Stimulated activated naive B cell treated with anti-CD40 and anti-IgM and Interleukin-4, amounts not matched to agents 10 μg/mL and 1 μg/mL and 100 μg/mL, for 72 hours (primary cell): ENCODE data around the gene SIX2.
"Not testable (repeated sequence)": the region's sequence is repeated elsewhere in the genome, so short reads cannot be mapped to it uniquely, and the experiment has no call there.

Experiments
- ATAC-seq, 2 donors: fragments of 150-1000 bp; cut with Tn5 transposase; replicated peaks; 2 replicates each; pipeline ENCODE4 v1.10.0; 2021; ENCODE audit warnings: moderate library complexity in 1 of 2
- DNase-seq: peaks from one replicate; pipeline ENCODE4 v3.0.0; 2021
- H3K27ac Mint-ChIP-seq: one replicate; pipeline ENCODE4 v1.8.0; 2022; ENCODE audit warnings: mild to moderate bottlenecking, mixed read lengths
- H3K27me3 Mint-ChIP-seq, 2 donors: one replicate each; pipeline ENCODE4 v1.8.0; 2022; ENCODE audit warnings: mixed read lengths in 2 of 2
- H3K36me3 Mint-ChIP-seq, 2 donors: one replicate each; pipeline ENCODE4 v1.8.0; 2022; ENCODE audit warnings: mixed read lengths in 2 of 2, mild to moderate bottlenecking in 1 of 2
- H3K4me1 Mint-ChIP-seq, 2 donors: one replicate each; pipeline ENCODE4 v1.8.0; 2022; ENCODE audit warnings: mixed read lengths in 2 of 2, mild to moderate bottlenecking in 1 of 2
- H3K4me3 Mint-ChIP-seq, 2 donors: one replicate each; pipeline ENCODE4 v1.8.0; 2022; ENCODE audit warnings: mild to moderate bottlenecking in 2 of 2, mixed read lengths in 2 of 2, moderate library complexity in 1 of 2
- H3K9me3 Mint-ChIP-seq, 2 donors: one replicate each; pipeline ENCODE4 v1.8.0; 2022; ENCODE audit warnings: mixed read lengths in 2 of 2, mild to moderate bottlenecking in 1 of 2

The SIX2 gene

GRCh38 chr2:45009303-45009927, at the start of gene SIX2:
SIX2 (minus strand) TSS chr2:45009452; CDS start chr2:45009110, 342 bp downstream.
- ATAC-seq (peak in 1 of 2 donors; percentile 18), DNase-seq (no peak)
- peaks cover 42 to 79% of the 10 kb centered on the region in 2 donors for H3K4me1 Mint-ChIP-seq
- no peaks in the 10 kb centered on the region for H3K9me3 Mint-ChIP-seq
- H3K36me3 Mint-ChIP-seq = no peaks in the 10 kb centered on the region
- peaks cover 72 to 93% of the 10 kb centered on the region in 2 donors for H3K27me3 Mint-ChIP-seq
- H3K27ac Mint-ChIP-seq = peak within 1 kb of the TSS; percentile 90
- peak within 1 kb of the TSS; percentile 84 to 88 for H3K4me3 Mint-ChIP-seq

GRCh38 chr2:45055162-45055605, 45.9 kb upstream of the SIX2 start:
- peaks cover 0 to 5% of the 10 kb centered on the region in 2 donors for H3K9me3 Mint-ChIP-seq
- no peak overlapping the region for H3K4me3 Mint-ChIP-seq
- H3K36me3 Mint-ChIP-seq = no peaks in the 10 kb centered on the region
- no peak for DNase-seq
- peaks cover 23 to 32% of the 10 kb centered on the region in 2 donors for H3K27me3 Mint-ChIP-seq
- H3K4me1 Mint-ChIP-seq = no peaks in the 10 kb centered on the region
- H3K27ac Mint-ChIP-seq = no peak overlapping the region
- no peak for ATAC-seq

DNA sequence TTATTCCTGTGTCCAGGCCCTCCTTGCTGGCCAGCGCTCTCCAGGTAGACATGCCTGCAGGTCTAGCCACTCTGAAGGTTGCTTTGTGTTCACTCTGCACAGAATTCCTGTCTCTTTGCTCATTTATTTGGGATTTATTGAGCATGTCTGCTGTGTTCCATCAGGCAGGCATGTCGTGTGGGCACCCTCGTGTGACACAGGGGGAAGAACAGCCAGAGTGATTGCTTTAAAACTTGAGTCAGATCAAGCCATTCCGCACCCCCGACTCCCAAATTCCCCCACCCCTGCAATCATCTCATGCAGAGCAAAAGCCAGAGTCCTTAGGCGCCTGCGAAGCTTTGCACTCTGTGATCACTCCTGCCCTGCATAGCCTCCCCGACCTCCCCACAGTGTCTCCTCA, 44.7 kb upstream of the SIX2 start:
- H3K4me1 Mint-ChIP-seq = no peaks in the 10 kb centered on the region
- peaks cover 0 to 5% of the 10 kb centered on the region in 2 donors for H3K9me3 Mint-ChIP-seq
- H3K27me3 Mint-ChIP-seq = peaks cover 23 to 29% of the 10 kb centered on the region in 2 donors
- no peak overlapping the region for H3K27ac Mint-ChIP-seq
- ATAC-seq (no peak), DNase-seq (no peak)
- no peak overlapping the region for H3K4me3 Mint-ChIP-seq
- H3K36me3 Mint-ChIP-seq = no peaks in the 10 kb centered on the region

DNA sequence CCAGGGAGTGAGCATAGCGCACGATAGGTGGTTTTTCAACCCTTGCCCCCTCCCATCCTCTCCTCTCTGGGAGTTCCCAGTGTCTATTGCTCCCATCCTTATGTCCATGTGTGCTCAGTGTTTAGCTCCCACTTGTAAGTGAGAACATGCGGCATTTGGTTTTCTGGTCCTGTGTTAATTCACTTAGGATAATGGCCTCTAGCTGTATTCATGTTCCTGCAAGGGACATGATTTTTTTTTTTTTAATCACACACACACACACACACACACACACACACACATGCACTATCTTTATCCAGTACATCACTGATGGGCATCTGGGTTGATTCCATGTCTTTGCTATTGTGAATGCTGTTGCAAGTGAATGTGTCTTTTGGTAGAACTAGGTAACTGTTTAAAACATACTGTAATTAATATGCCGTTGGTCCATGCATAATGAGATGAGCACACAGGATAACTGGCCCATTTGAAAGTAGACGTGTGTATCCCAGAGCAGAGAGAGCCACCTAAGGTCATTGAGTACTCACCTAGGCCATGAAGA, 43.2 kb upstream of the SIX2 start:
- no peak overlapping the region for H3K27ac Mint-ChIP-seq
- peaks cover 17 to 19% of the 10 kb centered on the region in 2 donors for H3K27me3 Mint-ChIP-seq
- H3K36me3 Mint-ChIP-seq = no peaks in the 10 kb centered on the region
- H3K4me3 Mint-ChIP-seq = no peak overlapping the region
- no peaks in the 10 kb centered on the region for H3K9me3 Mint-ChIP-seq
- H3K4me1 Mint-ChIP-seq = no peaks in the 10 kb centered on the region
- DNase-seq (no peak), ATAC-seq (no peak)

DNA sequence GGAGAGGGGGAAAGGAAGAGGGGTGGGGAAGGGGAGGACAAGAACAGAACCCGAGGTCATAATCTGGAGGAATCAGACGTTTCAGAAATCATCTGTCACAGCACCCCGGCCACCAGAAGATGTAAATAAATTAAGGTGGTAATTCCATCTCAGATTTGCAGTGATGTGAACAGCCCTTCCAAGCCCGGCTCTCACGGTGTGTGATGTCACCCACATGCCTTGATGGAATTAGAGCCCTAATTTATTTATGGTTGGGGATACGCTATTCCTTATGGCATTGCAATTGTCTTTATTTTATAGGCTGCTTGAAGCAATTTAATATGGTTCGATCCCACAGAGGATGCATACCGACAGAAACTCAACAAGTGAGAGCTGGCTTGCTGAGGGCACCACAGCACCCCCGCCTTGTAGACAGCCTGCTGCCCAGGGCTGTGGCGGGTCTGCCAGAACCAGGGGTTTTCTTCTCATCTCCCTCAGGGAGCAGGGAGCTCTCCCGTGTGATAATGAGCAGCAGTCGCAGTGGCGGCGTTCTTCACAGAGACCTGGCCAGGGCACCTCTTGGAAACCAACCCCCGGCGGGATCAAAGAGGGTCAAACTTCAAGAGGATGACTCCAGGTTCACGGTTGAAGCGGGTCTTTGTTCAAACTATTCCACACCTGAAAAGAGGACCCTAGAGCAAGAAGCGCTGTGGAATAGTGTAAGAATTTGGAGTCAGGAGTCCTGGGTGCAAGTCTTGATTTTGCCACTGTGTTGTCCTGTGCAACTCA, 40.5 kb upstream of the SIX2 start:
- Mint-ChIP-seq H3K4me1 (no peaks in the 10 kb centered on the region), H3K36me3 (no peaks in the 10 kb centered on the region), H3K4me3 (no peak overlapping the region), H3K9me3 (no peaks in the 10 kb centered on the region), H3K27me3 (peaks cover 13 to 22% of the 10 kb centered on the region in 2 donors), H3K27ac (no peak overlapping the region)
- DNase-seq (no peak), ATAC-seq (no peak)

DNA sequence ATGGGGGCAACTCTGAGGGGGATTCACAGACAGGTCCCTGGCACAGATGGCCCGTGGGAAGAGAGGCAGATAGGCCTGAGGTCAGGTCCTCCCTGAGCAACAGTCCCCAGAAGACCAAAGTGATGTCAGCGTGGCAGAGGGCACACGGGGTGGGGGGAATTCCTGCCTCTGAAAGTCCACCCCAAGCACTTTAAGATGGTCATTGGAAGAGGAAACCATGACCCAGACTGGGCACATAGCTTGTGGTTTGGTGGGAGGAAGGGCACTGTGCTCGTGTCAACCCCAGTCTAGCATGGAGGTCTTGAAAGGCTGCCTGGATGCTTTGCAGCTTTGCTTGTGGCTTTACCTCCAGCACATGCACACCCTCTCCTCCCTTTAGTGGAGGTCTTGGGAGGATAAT, 38.0 kb upstream of the SIX2 start:
- no peaks in the 10 kb centered on the region for H3K9me3 Mint-ChIP-seq
- ATAC-seq (no peak), DNase-seq (no peak)
- no peaks in the 10 kb centered on the region for H3K36me3 Mint-ChIP-seq
- no peak overlapping the region for H3K27ac Mint-ChIP-seq
- no peaks in the 10 kb centered on the region for H3K4me1 Mint-ChIP-seq
- H3K27me3 Mint-ChIP-seq = peaks cover 9 to 23% of the 10 kb centered on the region in 2 donors
- no peak overlapping the region for H3K4me3 Mint-ChIP-seq

GRCh38 chr2:45046786-45047185, 37.5 kb upstream of the SIX2 start:
- DNase-seq (no peak), ATAC-seq (no peak)
- Mint-ChIP-seq H3K9me3 (no peaks in the 10 kb centered on the region), H3K4me3 (no peak overlapping the region), H3K27me3 (peaks cover 11 to 23% of the 10 kb centered on the region in 2 donors), H3K4me1 (no peaks in the 10 kb centered on the region), H3K36me3 (no peaks in the 10 kb centered on the region), H3K27ac (no peak overlapping the region)

DNA sequence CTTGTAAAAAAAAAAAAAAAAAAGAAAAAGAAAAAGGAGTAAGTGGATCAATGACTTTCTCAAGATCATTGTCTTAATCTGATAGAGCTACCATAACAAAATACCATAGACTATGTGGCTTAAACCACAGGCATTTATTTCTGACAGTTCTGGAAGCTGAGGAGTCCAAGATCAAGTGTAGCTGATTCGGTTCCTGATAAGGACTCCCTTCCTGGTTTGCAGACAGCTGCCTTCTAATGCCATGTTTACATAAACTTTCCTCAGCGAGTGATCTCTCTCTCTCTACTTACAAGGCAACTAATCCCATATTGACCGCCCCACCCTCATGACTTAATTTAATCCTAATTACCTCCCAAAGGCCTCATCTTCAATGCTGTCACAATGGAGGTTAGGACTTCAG, 36.5 kb upstream of the SIX2 start:
- Mint-ChIP-seq H3K4me1 (no peaks in the 10 kb centered on the region), H3K9me3 (no peaks in the 10 kb centered on the region), H3K4me3 (no peak overlapping the region), H3K27ac (no peak overlapping the region), H3K36me3 (no peaks in the 10 kb centered on the region), H3K27me3 (peaks cover 11 to 23% of the 10 kb centered on the region in 2 donors)
- no peak for ATAC-seq
- DNase-seq = no peak

DNA sequence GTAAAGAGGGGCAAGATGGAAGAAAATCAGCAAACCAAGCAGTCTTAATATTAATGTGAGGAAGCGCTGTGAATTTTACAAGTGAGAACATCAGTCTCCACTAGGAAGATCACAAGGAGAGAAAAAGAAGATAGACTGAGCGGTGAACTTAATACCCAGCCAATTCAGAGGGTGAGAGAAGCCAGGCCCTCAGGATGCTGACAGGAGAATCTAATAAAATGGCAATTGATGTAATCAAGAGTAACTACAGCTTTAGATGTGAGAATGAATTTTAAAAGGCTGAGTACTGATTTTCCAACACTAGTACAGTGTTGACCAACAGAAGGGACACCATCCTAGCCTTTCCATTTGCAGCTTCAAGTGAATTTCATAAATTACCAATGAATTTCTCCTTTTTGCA, 35.7 kb upstream of the SIX2 start:
- no peak overlapping the region for H3K27ac Mint-ChIP-seq
- H3K4me3 Mint-ChIP-seq = no peak overlapping the region
- no peak for DNase-seq
- H3K27me3 Mint-ChIP-seq = peaks cover 11 to 23% of the 10 kb centered on the region in 2 donors
- no peaks in the 10 kb centered on the region for H3K36me3 Mint-ChIP-seq
- H3K4me1 Mint-ChIP-seq = no peaks in the 10 kb centered on the region
- ATAC-seq = no peak
- no peaks in the 10 kb centered on the region for H3K9me3 Mint-ChIP-seq

DNA sequence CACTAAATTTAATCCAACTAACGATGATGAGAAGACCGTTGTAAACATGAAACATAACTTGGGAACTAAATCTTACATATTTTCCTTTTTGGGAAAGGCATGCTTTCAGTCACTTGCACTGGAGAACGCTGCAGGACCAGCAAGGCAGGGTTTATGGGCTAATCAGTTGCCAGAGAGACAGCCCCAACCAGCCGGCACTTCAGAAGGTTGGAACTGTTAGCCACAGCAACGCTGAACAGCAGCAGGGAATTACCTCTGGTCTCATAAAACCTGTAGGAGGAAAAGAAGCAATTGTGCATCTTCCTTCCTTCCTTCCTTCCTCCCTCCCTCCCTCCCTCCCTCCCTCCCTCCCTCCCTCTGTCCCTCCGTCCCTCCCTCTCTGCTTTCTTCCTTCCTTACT, 33.9 kb upstream of the SIX2 start:
- Mint-ChIP-seq H3K27me3 (peaks cover 16 to 23% of the 10 kb centered on the region in 2 donors), H3K27ac (no peak overlapping the region), H3K36me3 (no peaks in the 10 kb centered on the region), H3K4me1 (no peaks in the 10 kb centered on the region), H3K9me3 (no peaks in the 10 kb centered on the region), H3K4me3 (no peak overlapping the region)
- no peak for ATAC-seq
- no peak for DNase-seq

GRCh38 chr2:45042401-45042800, 33.1 kb upstream of the SIX2 start:
- Mint-ChIP-seq H3K27ac (no peak overlapping the region), H3K9me3 (no peaks in the 10 kb centered on the region), H3K4me1 (no peaks in the 10 kb centered on the region), H3K27me3 (peaks cover 16 to 23% of the 10 kb centered on the region in 2 donors), H3K4me3 (no peak overlapping the region), H3K36me3 (no peaks in the 10 kb centered on the region)
- DNase-seq = no peak
- ATAC-seq = no peak

- Mint-ChIP-seq H3K36me3 (no peaks in the 10 kb centered on the region), H3K27me3 (peaks cover 16 to 18% of the 10 kb centered on the region in 2 donors), H3K27ac (no peak overlapping the region), H3K4me3 (no peak overlapping the region), H3K9me3 (no peaks in the 10 kb centered on the region), H3K4me1 (no peaks in the 10 kb centered on the region)
- no peak for ATAC-seq
- no peak for DNase-seq
Observed at GRCh38 chr2:45040786-45041185, 31.5 kb upstream of the SIX2 start.

DNA sequence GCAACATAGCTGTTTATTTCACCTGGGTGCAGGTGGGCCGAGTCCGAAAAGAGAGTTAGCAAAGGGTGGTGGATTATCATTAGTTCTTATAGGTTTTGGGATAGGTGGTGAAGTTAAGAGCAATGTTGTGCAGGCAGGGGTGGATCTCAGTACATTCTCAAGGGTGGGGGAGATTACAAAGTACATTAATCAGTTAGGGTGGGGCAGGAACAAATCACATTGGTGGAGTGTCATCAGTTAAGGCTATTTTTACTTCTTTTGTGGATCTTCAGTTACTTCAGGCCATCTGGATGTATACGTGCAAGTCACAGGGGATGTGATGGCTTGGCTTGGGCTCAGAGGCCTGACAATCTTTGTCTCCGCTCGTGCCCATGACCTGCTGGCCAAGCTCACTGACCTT, 30.6 kb upstream of the SIX2 start:
- H3K27ac Mint-ChIP-seq, ATAC-seq, H3K4me3 Mint-ChIP-seq, H3K4me1 Mint-ChIP-seq, H3K9me3 Mint-ChIP-seq, DNase-seq, H3K36me3 Mint-ChIP-seq: not testable (repeated sequence)
- peaks cover 14 to 16% of the 10 kb centered on the region in 2 donors for H3K27me3 Mint-ChIP-seq

DNA sequence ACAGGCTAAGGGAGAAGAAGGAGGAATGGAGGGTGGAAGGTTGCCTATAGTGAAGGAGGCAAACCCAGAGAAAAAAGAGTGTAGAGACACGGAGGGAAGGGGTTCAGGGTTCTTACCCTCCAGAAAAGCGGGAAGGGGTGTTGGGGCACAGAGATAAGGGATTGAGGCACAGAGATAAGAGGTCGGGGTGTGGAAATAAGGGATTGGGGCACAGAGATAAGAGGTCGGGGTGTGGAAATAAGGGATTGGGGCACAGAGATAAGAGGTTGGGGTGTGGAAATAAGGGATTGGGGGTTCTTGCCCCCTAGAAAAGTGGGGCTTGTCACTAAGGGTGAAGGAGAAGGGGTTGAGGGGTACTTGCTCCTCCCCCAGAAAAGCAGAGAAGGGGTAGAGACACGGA, 29.6 kb upstream of the SIX2 start:
- H3K4me1 Mint-ChIP-seq, ATAC-seq, DNase-seq, H3K27ac Mint-ChIP-seq, H3K4me3 Mint-ChIP-seq, H3K9me3 Mint-ChIP-seq, H3K36me3 Mint-ChIP-seq: not testable (repeated sequence)
- peaks cover 7 to 16% of the 10 kb centered on the region in 2 donors for H3K27me3 Mint-ChIP-seq

- DNase-seq = no peak
- H3K27ac Mint-ChIP-seq = no peak overlapping the region
- no peaks in the 10 kb centered on the region for H3K4me1 Mint-ChIP-seq
- peaks cover 6 to 13% of the 10 kb centered on the region in 2 donors for H3K27me3 Mint-ChIP-seq
- no peaks in the 10 kb centered on the region for H3K9me3 Mint-ChIP-seq
- ATAC-seq = no peak
- no peaks in the 10 kb centered on the region for H3K36me3 Mint-ChIP-seq
- H3K4me3 Mint-ChIP-seq = no peak overlapping the region
Observed at GRCh38 chr2:45033302-45033701, 24.1 kb upstream of the SIX2 start.
